NT2/D1 (cell line): ENCODE measurements around the gene DUSP16.

ENCODE experiments used
- YY1 ChIP-seq: IDR thresholded peaks from 2 replicates; pipeline ENCODE4 v1.6.1; 2011; ENCODE audit not compliant: insufficient read length, insufficient read depth
- ZNF274 ChIP-seq: IDR thresholded peaks from 2 replicates; pipeline ENCODE4 v1.6.1; 2011; ENCODE audit warnings: mild to moderate bottlenecking, low read depth, low read length

DNA sequence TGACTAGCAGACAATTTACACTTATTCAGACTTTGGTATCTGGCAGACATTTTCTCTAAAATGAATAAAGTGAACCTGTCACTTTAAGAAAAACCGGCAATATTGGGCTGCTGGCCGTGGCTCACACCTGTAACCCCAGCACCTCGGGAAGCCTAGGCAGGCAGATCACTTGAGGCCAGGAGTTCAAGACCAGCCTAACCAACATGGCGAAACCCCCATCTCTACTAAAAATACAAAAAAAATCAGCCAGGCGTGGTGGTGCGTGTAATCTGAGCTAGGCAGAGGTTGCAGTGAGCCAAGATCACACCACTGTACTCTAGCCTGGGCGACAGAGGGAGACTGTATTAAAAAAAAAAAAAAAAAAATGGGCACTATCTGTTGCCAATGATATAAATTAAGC is 11.5 kb downstream of the DUSP16 start:
- TF ChIP-seq YY1 (no peak), ZNF274 (no peak)
